ENCODE data around the gene BEND6. TPM values are rescaled to one million over a fixed set of nuclear protein-coding genes. Genes with fewer than 3 reads are reported as not detected.
"Not testable (repeated sequence)": the region's sequence is repeated elsewhere in the genome, so short reads cannot be mapped to it uniquely, and the experiment has no call there.

BEND6 gene
- total and polyA plus RNA-seq, 4 donors: 27.1 to 106 (median 82.3) TPM

DNA sequence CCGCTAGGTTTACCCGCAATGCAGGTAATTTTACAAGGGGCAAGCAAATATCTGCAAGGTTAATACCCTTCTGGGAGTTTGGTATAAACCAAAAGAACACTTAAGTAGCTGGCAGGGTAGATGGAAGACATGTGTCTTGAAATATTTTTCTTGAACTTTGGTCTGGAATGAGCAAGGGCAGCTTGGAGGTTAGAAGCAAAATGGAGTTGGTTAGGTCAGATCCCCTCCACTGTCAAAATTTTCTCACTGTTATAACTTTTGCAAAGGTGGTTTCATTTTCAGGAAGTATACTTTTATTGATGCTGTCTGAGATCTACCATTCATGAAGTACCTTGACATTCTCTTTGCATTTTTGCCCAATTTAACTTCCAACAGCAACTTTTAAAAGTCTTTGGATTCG is 78.3 kb downstream of the BEND6 start:
- Histone ChIP-seq H3K4me3 (ENCODE audit: low read depth, low read length) (no peak overlapping the region), H3K4me1 (ENCODE audit: control insufficient read depth, insufficient read depth, low read length) (no peaks in the 10 kb centered on the region), H3K36me3 (ENCODE audit: control insufficient read depth, insufficient read depth, low read length) (no peaks in the 10 kb centered on the region), H3K27me3 (ENCODE audit: control insufficient read depth, insufficient read depth, low read length) (no peaks in the 10 kb centered on the region), H3K27ac (ENCODE audit: low read depth, low read length) (no peak overlapping the region), H3K9me3 (ENCODE audit: control insufficient read depth, insufficient read depth, low read length) (no peaks in the 10 kb centered on the region)
- WGBS (ENCODE audit: insufficient coverage): 100% methylated on average over 1 of the region's 3 CpGs
- DNase-seq (ENCODE audit: low read depth in 4 of 6, low spot score in 6 of 6): no peak

DNA sequence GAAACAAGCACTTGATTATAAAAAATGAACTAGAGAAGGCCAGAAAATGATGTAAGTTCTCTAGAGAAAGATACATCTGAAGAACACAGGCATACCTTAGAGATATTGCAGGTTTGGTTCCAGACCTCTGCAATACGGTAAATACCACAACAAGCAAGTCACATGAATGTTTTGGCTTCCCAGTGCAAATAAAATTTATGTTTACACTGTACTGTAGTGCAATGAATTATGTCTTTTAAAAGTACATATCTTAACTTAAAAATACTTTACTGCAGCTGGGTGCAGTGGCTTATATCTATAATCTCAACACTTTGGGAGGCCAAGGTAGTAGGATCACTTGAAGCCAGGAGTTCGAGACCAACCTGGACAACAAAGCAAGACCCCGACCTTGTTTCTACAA is 80.6 kb downstream of the BEND6 start:
- H3K36me3 ChIP-seq (ENCODE audit: control insufficient read depth, insufficient read depth, low read length): no peaks in the 10 kb centered on the region
- no peaks in the 10 kb centered on the region for H3K27me3 ChIP-seq (ENCODE audit: control insufficient read depth, insufficient read depth, low read length)
- no peaks in the 10 kb centered on the region for H3K9me3 ChIP-seq (ENCODE audit: control insufficient read depth, insufficient read depth, low read length)
- DNase-seq (ENCODE audit: low read depth in 4 of 6, low spot score in 6 of 6): no peak
- no peak overlapping the region for H3K4me3 ChIP-seq (ENCODE audit: low read depth, low read length)
- H3K27ac ChIP-seq (ENCODE audit: low read depth, low read length): no peak overlapping the region
- WGBS (ENCODE audit: insufficient coverage): no CpG with 5 or more reads among the region's 3 CpGs
- no peaks in the 10 kb centered on the region for H3K4me1 ChIP-seq (ENCODE audit: control insufficient read depth, insufficient read depth, low read length)

DNA sequence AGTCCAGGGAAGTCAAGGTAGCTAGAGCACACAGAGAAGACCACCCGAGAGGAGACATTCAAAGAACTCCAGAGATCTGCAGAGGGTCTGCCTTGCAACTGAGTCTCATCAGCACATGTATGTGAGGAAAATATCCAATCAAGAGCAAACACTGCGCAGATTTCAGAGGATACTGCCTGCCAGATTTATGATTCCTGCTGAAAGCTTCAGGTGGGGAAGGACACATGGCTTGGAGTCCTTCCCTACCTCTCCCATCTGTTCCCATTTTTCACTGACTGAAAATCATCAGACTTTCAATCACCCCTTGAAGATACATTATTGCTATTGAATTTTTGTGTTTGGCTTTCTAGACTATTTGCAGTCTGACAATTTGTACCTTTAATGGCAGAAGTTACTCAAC is 84.0 kb downstream of the BEND6 start:
- no peaks in the 10 kb centered on the region for H3K4me1 ChIP-seq (ENCODE audit: control insufficient read depth, insufficient read depth, low read length)
- no peaks in the 10 kb centered on the region for H3K27me3 ChIP-seq (ENCODE audit: control insufficient read depth, insufficient read depth, low read length)
- DNase-seq (ENCODE audit: low read depth in 4 of 6, low spot score in 6 of 6): peak in 1 of 6 donors; percentile 50
- 95% methylated on average over 2 of the region's 2 CpGs for WGBS (ENCODE audit: insufficient coverage)
- H3K27ac ChIP-seq (ENCODE audit: low read depth, low read length): no peak overlapping the region
- no peak overlapping the region for H3K4me3 ChIP-seq (ENCODE audit: low read depth, low read length)
- H3K36me3 ChIP-seq (ENCODE audit: control insufficient read depth, insufficient read depth, low read length): no peaks in the 10 kb centered on the region
- no peaks in the 10 kb centered on the region for H3K9me3 ChIP-seq (ENCODE audit: control insufficient read depth, insufficient read depth, low read length)

DNA sequence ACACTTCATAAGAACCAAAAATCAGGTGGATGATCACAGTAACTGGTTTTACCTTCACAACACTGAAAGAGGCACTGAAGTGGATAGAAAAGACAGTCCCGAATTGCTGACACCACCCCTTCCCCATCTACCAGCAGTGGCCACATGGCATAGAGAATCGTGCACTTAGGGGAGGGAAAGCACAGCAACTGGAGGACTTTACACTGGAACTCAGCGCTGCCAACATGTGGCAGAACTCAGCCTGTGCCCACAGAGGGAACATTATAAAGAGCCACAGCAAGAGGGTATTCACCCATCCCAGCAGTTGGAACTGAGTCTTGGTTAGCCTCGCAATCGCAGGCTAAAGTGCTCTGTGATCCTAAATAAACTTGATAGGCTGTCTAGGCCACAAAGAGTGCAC is 85.1 kb downstream of the BEND6 start:
- H3K4me1 ChIP-seq (ENCODE audit: control insufficient read depth, insufficient read depth, low read length): no peaks in the 10 kb centered on the region
- DNase-seq (ENCODE audit: low read depth in 4 of 6, low spot score in 6 of 6): no peak
- H3K36me3 ChIP-seq (ENCODE audit: control insufficient read depth, insufficient read depth, low read length): no peaks in the 10 kb centered on the region
- no peak overlapping the region for H3K4me3 ChIP-seq (ENCODE audit: low read depth, low read length)
- H3K27me3 ChIP-seq (ENCODE audit: control insufficient read depth, insufficient read depth, low read length): no peaks in the 10 kb centered on the region
- WGBS (ENCODE audit: insufficient coverage): 87% methylated on average over 4 of the region's 5 CpGs
- H3K9me3 ChIP-seq (ENCODE audit: control insufficient read depth, insufficient read depth, low read length): no peaks in the 10 kb centered on the region
- no peak overlapping the region for H3K27ac ChIP-seq (ENCODE audit: low read depth, low read length)

DNA sequence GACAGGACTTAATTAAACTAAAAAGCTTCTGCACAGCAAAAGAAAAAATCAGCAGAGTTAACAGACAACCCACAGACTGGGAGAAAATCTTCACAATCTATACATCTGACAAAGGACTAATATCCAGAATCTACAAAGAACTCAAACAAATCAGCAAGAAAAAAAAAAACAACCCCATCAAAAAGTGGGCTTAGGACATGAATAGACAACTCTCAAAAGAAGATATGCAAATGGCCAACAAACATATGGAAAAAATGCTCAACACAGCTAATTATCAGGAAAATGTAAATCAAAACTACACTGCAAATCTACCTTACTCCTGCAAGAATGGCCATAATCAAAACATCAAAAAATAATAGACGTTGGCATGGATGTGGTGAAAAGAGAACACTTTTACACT is 89.2 kb downstream of the BEND6 start:
- DNase-seq (ENCODE audit: low read depth in 4 of 6, low spot score in 6 of 6); H3K36me3 ChIP-seq (ENCODE audit: control insufficient read depth, insufficient read depth, low read length); H3K27ac ChIP-seq (ENCODE audit: low read depth, low read length); H3K4me1 ChIP-seq (ENCODE audit: control insufficient read depth, insufficient read depth, low read length); H3K27me3 ChIP-seq (ENCODE audit: control insufficient read depth, insufficient read depth, low read length); H3K9me3 ChIP-seq (ENCODE audit: control insufficient read depth, insufficient read depth, low read length); H3K4me3 ChIP-seq (ENCODE audit: low read depth, low read length): not testable (repeated sequence)
- no CpG with 5 or more reads among the region's 1 CpG for WGBS (ENCODE audit: insufficient coverage)

DNA sequence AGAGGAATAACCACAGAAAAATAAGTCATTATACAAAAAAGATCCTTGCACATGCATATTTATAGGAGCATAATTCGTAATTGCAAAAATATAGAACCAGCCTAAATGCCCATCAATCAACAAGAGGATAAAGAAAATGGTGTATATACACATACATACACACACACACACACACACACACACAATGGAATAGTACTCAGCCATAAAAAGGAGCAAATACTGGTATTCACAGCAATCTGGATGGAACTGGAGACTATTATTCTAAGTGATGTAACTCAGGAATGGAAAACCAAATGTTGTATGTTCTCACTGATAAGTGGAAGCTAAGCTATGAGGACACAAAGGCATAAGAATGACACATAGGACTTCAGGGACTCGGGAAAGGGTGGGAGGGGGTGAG is 89.7 kb downstream of the BEND6 start:
- DNase-seq (ENCODE audit: low read depth in 4 of 6, low spot score in 6 of 6): no peak
- WGBS (ENCODE audit: insufficient coverage): no CpG with 5 or more reads among the region's 2 CpGs
- H3K4me3 ChIP-seq (ENCODE audit: low read depth, low read length): no peak overlapping the region
- no peak overlapping the region for H3K27ac ChIP-seq (ENCODE audit: low read depth, low read length)
- H3K36me3 ChIP-seq (ENCODE audit: control insufficient read depth, insufficient read depth, low read length): no peaks in the 10 kb centered on the region
- no peaks in the 10 kb centered on the region for H3K9me3 ChIP-seq (ENCODE audit: control insufficient read depth, insufficient read depth, low read length)
- H3K27me3 ChIP-seq (ENCODE audit: control insufficient read depth, insufficient read depth, low read length): no peaks in the 10 kb centered on the region
- H3K4me1 ChIP-seq (ENCODE audit: control insufficient read depth, insufficient read depth, low read length): no peaks in the 10 kb centered on the region

DNA sequence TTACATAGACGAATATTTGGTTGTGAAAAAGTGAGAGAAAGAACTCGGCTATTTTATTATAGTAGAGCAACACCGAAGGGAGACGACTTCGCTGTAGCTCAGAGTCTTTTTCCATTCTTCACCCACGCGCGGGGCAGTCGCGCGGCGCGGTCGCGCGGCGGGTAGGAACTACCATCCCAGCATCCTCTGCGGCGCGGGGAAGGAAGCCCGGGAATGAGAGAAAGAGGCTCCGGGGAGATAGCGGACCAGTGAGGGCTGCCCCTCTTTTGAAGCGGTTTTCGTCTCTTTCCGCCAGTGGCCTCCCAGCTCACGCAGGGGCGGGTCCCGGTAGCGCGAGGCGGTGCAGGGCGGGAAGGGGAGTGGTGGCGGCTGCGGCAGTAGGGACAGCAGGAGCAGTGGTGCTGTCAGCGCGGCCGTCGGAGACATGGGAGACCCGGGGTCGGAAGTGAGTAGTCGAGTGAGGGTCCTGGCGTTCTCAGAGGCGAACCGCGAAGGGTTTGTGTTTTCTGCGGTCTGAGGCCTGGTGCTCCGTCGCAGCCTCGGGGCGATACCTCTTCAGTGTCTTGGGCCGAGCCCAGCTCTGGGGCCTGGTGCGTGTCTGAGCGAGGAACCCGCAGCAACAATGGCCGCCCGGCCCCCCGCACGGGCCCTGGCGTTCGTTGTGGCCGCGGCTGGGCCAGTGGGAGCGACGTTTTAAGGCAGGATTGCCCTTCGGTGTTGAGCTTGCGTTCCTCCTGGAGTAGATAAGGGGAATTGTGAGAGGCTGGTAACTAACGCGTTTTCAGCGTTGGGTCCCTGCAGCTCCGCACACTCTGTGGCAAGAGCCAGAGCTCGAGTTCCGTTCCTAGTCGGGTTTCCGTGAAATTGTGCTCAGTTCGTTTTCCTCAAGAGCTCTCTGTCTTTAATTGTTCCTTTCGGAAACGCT is 91.7 kb downstream of the BEND6 start, which contains the start of gene KIAA1586:
Gene KIAA1586 (plus strand): TSS at position 362 of the 925 bp plus-strand sequence. CDS start 63 bp downstream, at position 425.
- not testable (repeated sequence) for H3K4me1 ChIP-seq (ENCODE audit: control insufficient read depth, insufficient read depth, low read length); H3K27me3 ChIP-seq (ENCODE audit: control insufficient read depth, insufficient read depth, low read length); H3K9me3 ChIP-seq (ENCODE audit: control insufficient read depth, insufficient read depth, low read length); H3K36me3 ChIP-seq (ENCODE audit: control insufficient read depth, insufficient read depth, low read length)
- WGBS (ENCODE audit: insufficient coverage): under 1% methylated on average over 33 of the region's 78 CpGs
- peak within 1 kb of the TSS; percentile 54 for H3K4me3 ChIP-seq (ENCODE audit: low read depth, low read length)
- DNase-seq (ENCODE audit: low read depth in 4 of 6, low spot score in 6 of 6): peak; percentile 81 to 98 (median 88)
- H3K27ac ChIP-seq (ENCODE audit: low read depth, low read length): peak within 1 kb of the TSS; percentile 76

DNA sequence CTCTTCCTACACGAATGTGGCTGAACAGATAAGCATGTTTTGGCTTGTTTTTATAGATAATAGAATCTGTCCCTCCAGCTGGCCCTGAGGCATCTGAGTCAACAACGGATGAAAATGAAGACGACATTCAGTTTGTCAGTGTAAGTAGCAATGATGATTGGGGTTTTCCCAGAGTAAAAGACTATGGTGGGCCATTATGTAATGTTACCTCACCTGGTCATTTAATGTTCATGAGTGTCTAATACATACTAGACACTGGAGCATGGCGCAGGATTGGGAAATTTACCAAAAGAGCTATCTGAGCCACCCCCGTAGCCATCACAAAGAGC is 92.3 kb downstream of the BEND6 start:
- not testable (repeated sequence) for H3K4me1 ChIP-seq (ENCODE audit: control insufficient read depth, insufficient read depth, low read length); H3K36me3 ChIP-seq (ENCODE audit: control insufficient read depth, insufficient read depth, low read length); H3K27me3 ChIP-seq (ENCODE audit: control insufficient read depth, insufficient read depth, low read length); H3K27ac ChIP-seq (ENCODE audit: low read depth, low read length); H3K4me3 ChIP-seq (ENCODE audit: low read depth, low read length); DNase-seq (ENCODE audit: low read depth in 4 of 6, low spot score in 6 of 6); H3K9me3 ChIP-seq (ENCODE audit: control insufficient read depth, insufficient read depth, low read length)
- WGBS (ENCODE audit: insufficient coverage): no CpG with 5 or more reads among the region's 5 CpGs

DNA sequence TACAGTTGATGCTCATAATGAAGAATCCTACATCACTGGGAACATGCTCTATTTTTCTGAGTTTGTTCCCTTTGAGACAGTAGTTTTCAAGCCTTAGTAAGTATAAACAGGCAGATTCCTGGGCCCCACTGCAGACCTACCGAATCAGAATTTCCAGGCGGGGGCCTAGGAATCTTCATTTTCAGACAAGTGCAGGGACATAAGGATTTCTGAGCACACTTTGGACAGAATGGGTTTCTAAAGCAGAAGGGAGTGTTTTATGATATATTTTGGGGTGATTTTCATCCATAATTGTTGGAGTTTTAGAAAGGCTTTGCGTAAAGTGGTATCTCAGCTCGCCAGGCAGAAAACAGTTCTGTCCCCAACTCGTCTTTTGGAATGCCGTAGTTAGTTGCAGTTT is 93.0 kb downstream of the BEND6 start:
- H3K4me1 ChIP-seq (ENCODE audit: control insufficient read depth, insufficient read depth, low read length); H3K4me3 ChIP-seq (ENCODE audit: low read depth, low read length); DNase-seq (ENCODE audit: low read depth in 4 of 6, low spot score in 6 of 6); H3K9me3 ChIP-seq (ENCODE audit: control insufficient read depth, insufficient read depth, low read length); H3K27ac ChIP-seq (ENCODE audit: low read depth, low read length); H3K27me3 ChIP-seq (ENCODE audit: control insufficient read depth, insufficient read depth, low read length); H3K36me3 ChIP-seq (ENCODE audit: control insufficient read depth, insufficient read depth, low read length): not testable (repeated sequence)
- 66% methylated on average over 5 of the region's 6 CpGs for WGBS (ENCODE audit: insufficient coverage)

DNA sequence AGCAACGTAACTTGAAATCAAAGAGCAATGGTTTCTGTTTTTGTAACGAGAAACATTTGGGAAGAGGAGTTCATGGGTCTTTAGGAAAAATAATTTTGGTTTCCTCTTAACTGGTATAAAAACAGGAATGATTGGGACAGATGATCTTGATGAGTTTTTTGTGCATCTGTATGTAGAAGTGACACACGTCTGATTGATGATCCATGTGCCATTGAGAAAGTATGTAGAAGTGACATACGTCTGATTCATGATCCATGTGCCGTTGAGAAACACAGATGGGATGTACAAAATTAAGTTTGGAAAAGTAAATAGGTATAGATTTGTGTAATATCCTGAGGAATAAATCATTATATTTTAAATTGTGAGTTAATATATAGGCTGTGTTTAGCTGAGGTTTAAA is 93.7 kb downstream of the BEND6 start:
- no peaks in the 10 kb centered on the region for H3K4me1 ChIP-seq (ENCODE audit: control insufficient read depth, insufficient read depth, low read length)
- no peaks in the 10 kb centered on the region for H3K9me3 ChIP-seq (ENCODE audit: control insufficient read depth, insufficient read depth, low read length)
- DNase-seq (ENCODE audit: low read depth in 4 of 6, low spot score in 6 of 6): no peak
- WGBS (ENCODE audit: insufficient coverage): 62% methylated on average over 3 of the region's 5 CpGs
- H3K27me3 ChIP-seq (ENCODE audit: control insufficient read depth, insufficient read depth, low read length): no peaks in the 10 kb centered on the region
- H3K27ac ChIP-seq (ENCODE audit: low read depth, low read length): no peak overlapping the region
- H3K36me3 ChIP-seq (ENCODE audit: control insufficient read depth, insufficient read depth, low read length): peaks cover 9% of the 10 kb centered on the region
- no peak overlapping the region for H3K4me3 ChIP-seq (ENCODE audit: low read depth, low read length)
